ENCODE measurements around the gene LUZP1.

- TF ChIP-seq POLR2AphosphoS5 (IDR thresholded peaks at IDR 0.05), result no peak
- TF ChIP-seq, protein P1, sequence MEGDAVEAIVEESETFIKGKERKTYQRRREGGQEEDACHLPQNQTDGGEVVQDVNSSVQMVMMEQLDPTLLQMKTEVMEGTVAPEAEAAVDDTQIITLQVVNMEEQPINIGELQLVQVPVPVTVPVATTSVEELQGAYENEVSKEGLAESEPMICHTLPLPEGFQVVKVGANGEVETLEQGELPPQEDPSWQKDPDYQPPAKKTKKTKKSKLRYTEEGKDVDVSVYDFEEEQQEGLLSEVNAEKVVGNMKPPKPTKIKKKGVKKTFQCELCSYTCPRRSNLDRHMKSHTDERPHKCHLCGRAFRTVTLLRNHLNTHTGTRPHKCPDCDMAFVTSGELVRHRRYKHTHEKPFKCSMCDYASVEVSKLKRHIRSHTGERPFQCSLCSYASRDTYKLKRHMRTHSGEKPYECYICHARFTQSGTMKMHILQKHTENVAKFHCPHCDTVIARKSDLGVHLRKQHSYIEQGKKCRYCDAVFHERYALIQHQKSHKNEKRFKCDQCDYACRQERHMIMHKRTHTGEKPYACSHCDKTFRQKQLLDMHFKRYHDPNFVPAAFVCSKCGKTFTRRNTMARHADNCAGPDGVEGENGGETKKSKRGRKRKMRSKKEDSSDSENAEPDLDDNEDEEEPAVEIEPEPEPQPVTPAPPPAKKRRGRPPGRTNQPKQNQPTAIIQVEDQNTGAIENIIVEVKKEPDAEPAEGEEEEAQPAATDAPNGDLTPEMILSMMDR (IDR thresholded peaks at IDR 0.05), result no peak
- TF ChIP-seq EP300 (IDR thresholded peaks at IDR 0.05; ENCODE audit: low read depth), result no peak
- TF ChIP-seq POLR2A (IDR thresholded peaks at IDR 0.05), result no peak
These were observed 19.0 kb upstream of the LUZP1 start for GRCh38 chr1:23187637-23188036.

Measured in transverse colon (tissue), 4 donors.